ENCODE measurements around the gene STAG1.

Gene STAG1

DNA sequence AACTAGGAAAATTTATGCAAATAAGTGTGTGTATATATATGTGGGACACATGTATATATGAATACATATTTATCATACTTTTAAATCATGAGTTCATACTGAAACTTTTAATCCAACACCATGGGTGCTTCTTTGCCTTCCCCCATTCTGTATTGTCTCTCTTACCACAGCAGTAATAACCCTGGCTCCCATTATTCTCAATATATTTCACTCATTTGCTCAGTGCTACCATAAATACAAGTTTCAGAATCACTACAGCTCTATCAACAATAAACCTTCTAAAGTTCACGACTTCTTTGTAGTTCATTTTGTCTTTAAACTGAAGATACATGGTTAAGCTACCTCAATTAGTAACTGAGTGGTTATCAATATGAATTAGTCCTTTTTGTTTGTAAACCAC, 419.9 kb downstream of the STAG1 start:
- TF ChIP-seq, protein P1, sequence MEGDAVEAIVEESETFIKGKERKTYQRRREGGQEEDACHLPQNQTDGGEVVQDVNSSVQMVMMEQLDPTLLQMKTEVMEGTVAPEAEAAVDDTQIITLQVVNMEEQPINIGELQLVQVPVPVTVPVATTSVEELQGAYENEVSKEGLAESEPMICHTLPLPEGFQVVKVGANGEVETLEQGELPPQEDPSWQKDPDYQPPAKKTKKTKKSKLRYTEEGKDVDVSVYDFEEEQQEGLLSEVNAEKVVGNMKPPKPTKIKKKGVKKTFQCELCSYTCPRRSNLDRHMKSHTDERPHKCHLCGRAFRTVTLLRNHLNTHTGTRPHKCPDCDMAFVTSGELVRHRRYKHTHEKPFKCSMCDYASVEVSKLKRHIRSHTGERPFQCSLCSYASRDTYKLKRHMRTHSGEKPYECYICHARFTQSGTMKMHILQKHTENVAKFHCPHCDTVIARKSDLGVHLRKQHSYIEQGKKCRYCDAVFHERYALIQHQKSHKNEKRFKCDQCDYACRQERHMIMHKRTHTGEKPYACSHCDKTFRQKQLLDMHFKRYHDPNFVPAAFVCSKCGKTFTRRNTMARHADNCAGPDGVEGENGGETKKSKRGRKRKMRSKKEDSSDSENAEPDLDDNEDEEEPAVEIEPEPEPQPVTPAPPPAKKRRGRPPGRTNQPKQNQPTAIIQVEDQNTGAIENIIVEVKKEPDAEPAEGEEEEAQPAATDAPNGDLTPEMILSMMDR (IDR thresholded peaks at IDR 0.05; ENCODE audit: insufficient read depth, low read length, poor library complexity, severe bottlenecking) = no peak
- no peak overlapping the region for H3K4me3 ChIP-seq (replicated peaks; ENCODE audit: low read depth, low read length)
- no peak for DNase-seq (ENCODE audit: extremely low read depth, insufficient read length)
- H3K36me3 ChIP-seq (ENCODE audit: control insufficient read depth, insufficient read depth, low read length) = peaks cover 22% of the 10 kb centered on the region
- H3K27me3 ChIP-seq (replicated peaks; ENCODE audit: control insufficient read depth, insufficient read depth, low read length) = no peaks in the 10 kb centered on the region

DNA sequence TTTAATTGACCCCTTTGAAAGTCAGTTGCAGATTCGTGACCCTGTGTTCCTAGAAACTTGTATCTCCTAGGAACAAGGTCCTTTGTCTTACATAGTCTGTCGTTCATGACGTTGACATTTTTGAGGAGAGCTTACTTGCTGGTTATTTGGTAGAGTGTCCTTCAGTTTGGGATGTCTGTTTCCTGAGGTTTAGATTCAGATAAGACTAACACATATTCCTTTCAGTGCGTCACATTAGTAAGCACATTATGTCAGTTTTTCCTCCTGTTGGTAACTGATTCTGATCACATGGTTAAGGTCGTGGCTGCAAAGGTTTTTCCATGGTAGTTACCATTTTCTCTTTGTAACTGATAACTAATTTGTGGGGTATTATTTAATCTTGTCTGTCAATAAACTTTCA, 421.3 kb downstream of the STAG1 start:
- TF ChIP-seq, protein P1 (IDR thresholded peaks at IDR 0.05; ENCODE audit: insufficient read depth, low read length, poor library complexity, severe bottlenecking) = no peak
- H3K27me3 ChIP-seq (replicated peaks; ENCODE audit: control insufficient read depth, insufficient read depth, low read length) = no peaks in the 10 kb centered on the region
- H3K36me3 ChIP-seq (ENCODE audit: control insufficient read depth, insufficient read depth, low read length) = peaks cover 25% of the 10 kb centered on the region
- H3K4me3 ChIP-seq (replicated peaks; ENCODE audit: low read depth, low read length) = no peak overlapping the region
- no peak for DNase-seq (ENCODE audit: extremely low read depth, insufficient read length)

DNA sequence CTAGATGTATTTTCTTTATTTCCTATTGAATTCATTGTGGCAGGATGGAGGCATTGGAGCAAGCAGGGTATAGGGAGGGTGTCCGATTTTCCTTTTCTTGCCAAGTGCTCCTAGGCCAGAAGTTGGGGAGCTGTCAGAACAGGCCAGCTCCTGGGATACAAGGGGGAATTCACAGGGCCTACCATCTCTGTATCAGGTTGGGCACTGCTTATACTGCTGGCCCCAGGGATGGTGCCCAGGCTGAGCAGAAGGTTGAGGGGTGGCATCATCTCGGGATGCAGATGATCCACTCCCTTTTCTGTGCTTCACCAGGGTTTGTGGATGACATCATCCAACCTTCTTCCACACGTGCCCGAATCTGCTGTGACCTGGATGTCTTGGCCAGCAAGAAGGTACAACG, 422.6 kb downstream of the STAG1 start:
- Histone ChIP-seq H3K36me3 (ENCODE audit: control insufficient read depth, insufficient read depth, low read length) (peaks cover 17% of the 10 kb centered on the region), H3K4me3 (replicated peaks; ENCODE audit: low read depth, low read length) (no peak overlapping the region), H3K27me3 (replicated peaks; ENCODE audit: control insufficient read depth, insufficient read depth, low read length) (no peaks in the 10 kb centered on the region)
- DNase-seq (ENCODE audit: extremely low read depth, insufficient read length) = no peak
- TF ChIP-seq, protein P1 (IDR thresholded peaks at IDR 0.05; ENCODE audit: insufficient read depth, low read length, poor library complexity, severe bottlenecking) = no peak

DNA sequence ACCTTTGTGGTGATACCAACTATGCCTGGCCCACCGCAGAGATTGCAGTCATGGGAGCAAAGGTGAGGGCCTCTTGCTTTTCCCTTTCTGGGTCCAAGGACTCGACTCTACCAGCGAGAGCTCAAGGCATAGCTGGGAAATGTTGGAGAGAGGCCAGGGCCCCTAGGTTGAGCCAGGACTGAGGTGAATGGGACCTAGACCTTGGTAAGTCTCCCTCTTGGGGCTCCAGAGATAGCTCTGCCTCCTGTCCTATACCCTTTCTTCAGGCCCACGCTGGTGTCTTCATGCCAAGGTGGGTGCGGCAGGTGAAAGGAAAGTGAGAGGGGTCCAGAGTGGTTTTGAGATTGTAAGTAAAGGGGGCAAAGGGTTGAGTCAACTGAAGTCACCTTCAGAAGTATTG, 424.5 kb downstream of the STAG1 start:
- DNase-seq (ENCODE audit: extremely low read depth, insufficient read length) = no peak
- no peaks in the 10 kb centered on the region for H3K27me3 ChIP-seq (replicated peaks; ENCODE audit: control insufficient read depth, insufficient read depth, low read length)
- TF ChIP-seq, protein P1 (IDR thresholded peaks at IDR 0.05; ENCODE audit: insufficient read depth, low read length, poor library complexity, severe bottlenecking) = no peak
- peaks cover 13% of the 10 kb centered on the region for H3K36me3 ChIP-seq (ENCODE audit: control insufficient read depth, insufficient read depth, low read length)
- H3K4me3 ChIP-seq (replicated peaks; ENCODE audit: low read depth, low read length) = no peak overlapping the region

DNA sequence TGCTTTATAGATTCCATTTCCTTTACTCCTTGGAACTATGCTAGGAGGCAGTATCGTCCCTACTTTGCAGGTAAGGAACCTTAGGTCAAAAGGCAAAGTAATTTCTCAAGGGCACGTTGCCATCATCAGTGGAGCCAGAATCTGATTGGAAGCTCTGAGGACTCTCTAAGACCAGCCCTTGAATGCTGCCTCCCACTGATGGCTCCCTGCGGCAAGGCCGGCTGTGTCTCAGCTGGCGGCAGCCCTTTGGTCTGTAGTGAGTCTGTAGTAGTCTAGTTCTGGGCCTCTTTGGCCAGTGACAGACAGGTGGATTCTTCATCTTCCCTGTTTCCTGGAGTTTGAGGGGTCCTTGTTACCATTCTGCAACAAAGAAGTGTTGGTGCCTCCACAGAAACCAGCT, 425.9 kb downstream of the STAG1 start:
- Histone ChIP-seq H3K27me3 (replicated peaks; ENCODE audit: control insufficient read depth, insufficient read depth, low read length) (no peaks in the 10 kb centered on the region), H3K36me3 (ENCODE audit: control insufficient read depth, insufficient read depth, low read length) (peaks cover 13% of the 10 kb centered on the region), H3K4me3 (replicated peaks; ENCODE audit: low read depth, low read length) (no peak overlapping the region)
- TF ChIP-seq, protein P1 (IDR thresholded peaks at IDR 0.05; ENCODE audit: insufficient read depth, low read length, poor library complexity, severe bottlenecking) = no peak
- DNase-seq (ENCODE audit: extremely low read depth, insufficient read length) = no peak

DNA sequence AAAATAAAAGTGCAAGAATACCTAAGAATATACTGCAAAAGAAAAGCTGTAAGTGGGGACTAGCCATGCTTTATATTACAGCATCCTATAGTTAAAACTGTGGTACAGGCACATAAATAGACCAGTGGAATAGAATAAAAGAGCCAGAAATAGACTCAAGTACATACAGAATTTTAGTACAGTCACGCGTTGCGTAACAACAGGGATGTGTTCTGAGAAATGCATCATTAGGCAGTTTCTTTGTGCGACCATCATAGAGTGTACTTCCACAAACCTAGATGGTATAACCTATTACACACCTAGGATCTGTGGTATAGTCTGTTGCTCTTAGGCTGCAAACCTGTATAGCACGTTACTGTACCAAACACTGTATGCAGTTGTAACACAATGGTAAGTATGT, 440.2 kb downstream of the STAG1 start:
- TF ChIP-seq, protein P1 (IDR thresholded peaks at IDR 0.05; ENCODE audit: insufficient read depth, low read length, poor library complexity, severe bottlenecking) = no peak
- Histone ChIP-seq H3K36me3 (ENCODE audit: control insufficient read depth, insufficient read depth, low read length) (peaks cover 1% of the 10 kb centered on the region), H3K4me3 (replicated peaks; ENCODE audit: low read depth, low read length) (no peak overlapping the region), H3K27me3 (replicated peaks; ENCODE audit: control insufficient read depth, insufficient read depth, low read length) (no peaks in the 10 kb centered on the region)
- no peak for DNase-seq (ENCODE audit: extremely low read depth, insufficient read length)

Data from GM06990 (cell line).